CD14-positive monocyte (primary cell): ENCODE results near the gene PRRG1. TPM values are rescaled to one million over a fixed set of nuclear protein-coding genes. Genes with fewer than 3 reads are reported as not detected.

ENCODE experiments used
- DNase-seq, 3 donors: peaks; one replicate each; pipeline ENCODE4 v3.0.0-alpha.2; 2011 to 2022
- H2AFZ ChIP-seq: 2 replicates; pipeline ENCODE4 v1.6.0; 2012; ENCODE audit warnings: mild to moderate bottlenecking, low read depth, low read length, inconsistent platforms; ENCODE audit not compliant: insufficient read depth, poor library complexity, severe bottlenecking
- H3K27ac ChIP-seq, 2 donors: 1 replicate in 1 of 2; 2 replicates in 1 of 2; pipeline ENCODE4 v1.5.1; 2012 to 2013; ENCODE audit warnings: low read length in 2 of 2, control low read depth in 1 of 2, inconsistent platforms in 1 of 2, low read depth in 1 of 2, mild to moderate bottlenecking in 1 of 2
- H3K27me3 ChIP-seq, 2 donors: one replicate each; pipeline versions ENCODE4 v1.6.0 to v1.6.1; 2011 to 2013; ENCODE audit warnings: low read length in 2 of 2; ENCODE audit not compliant: control insufficient read depth in 2 of 2, insufficient read depth in 2 of 2
- H3K36me3 ChIP-seq, 2 donors: replicated peaks in 1 of 2; 1 replicate in 1 of 2; 2 replicates in 1 of 2; pipeline versions ENCODE4 v1.5.1 to v1.6.1; 2012 to 2013; ENCODE audit warnings: low read length in 2 of 2, control low read depth in 1 of 2, inconsistent platforms in 1 of 2, mild to moderate bottlenecking in 1 of 2; ENCODE audit not compliant: insufficient read depth in 2 of 2, control insufficient read depth in 1 of 2
- H3K4me1 ChIP-seq, 2 donors: 1 replicate in 1 of 2; 2 replicates in 1 of 2; pipeline versions ENCODE4 v1.5.1 to v1.6.1; 2012 to 2013; ENCODE audit warnings: low read length in 2 of 2, control low read depth in 1 of 2, inconsistent platforms in 1 of 2, mild to moderate bottlenecking in 1 of 2, moderate library complexity in 1 of 2; ENCODE audit not compliant: insufficient read depth in 2 of 2, control insufficient read depth in 1 of 2
- H3K4me2 ChIP-seq: replicated peaks from 2 replicates; pipeline ENCODE3; 2012; ENCODE audit warnings: low read length, moderate library complexity, mild to moderate bottlenecking; ENCODE audit not compliant: poor library complexity, severe bottlenecking; ENCODE audit errors: extremely low read depth
- H3K4me3 ChIP-seq, 3 experiments: fragments of 200-600 bp in 1 of 3; sonication (generic) in 1 of 3; replicated peaks in 1 of 3; 1 replicate in 2 of 3; 2 replicates in 1 of 3; pipeline ENCODE4 v1.5.1; 2011 to 2013; ENCODE audit warnings: low read length in 3 of 3, mild to moderate bottlenecking in 3 of 3, control low read depth in 2 of 3, low read depth in 2 of 3, inconsistent platforms in 1 of 3, moderate library complexity in 1 of 3
- H3K79me2 ChIP-seq: 2 replicates; pipeline ENCODE4 v1.6.0; 2012; ENCODE audit warnings: mild to moderate bottlenecking, control low read depth, inconsistent platforms, low read length, moderate library complexity; ENCODE audit not compliant: insufficient read depth
- H3K9ac ChIP-seq: 2 replicates; pipeline ENCODE4 v1.6.0; 2017; ENCODE audit warnings: low read length, mild to moderate bottlenecking; ENCODE audit not compliant: insufficient read depth, poor library complexity, severe bottlenecking
- H3K9me3 ChIP-seq, 2 donors: replicated peaks in 1 of 2; 1 replicate in 1 of 2; 2 replicates in 1 of 2; pipeline versions ENCODE4 v1.5.1 to v1.6.1; 2012 to 2013; ENCODE audit warnings: low read length in 2 of 2, control low read depth in 1 of 2; ENCODE audit not compliant: control insufficient read depth in 1 of 2, insufficient read depth in 1 of 2
- H4K20me1 ChIP-seq: 2 replicates; pipeline ENCODE4 v1.6.0; 2012; ENCODE audit warnings: mild to moderate bottlenecking, low read length, control low read depth, moderate library complexity; ENCODE audit not compliant: insufficient read depth
- H3K27ac Mint-ChIP-seq, 7 donors: one replicate each; pipeline ENCODE4 v1.8.0; 2020; ENCODE audit warnings: mild to moderate bottlenecking in 7 of 7, mixed read lengths in 7 of 7, moderate library complexity in 6 of 7, inconsistent platforms in 2 of 7
- H3K27me3 Mint-ChIP-seq, 3 donors: one replicate each; pipeline ENCODE4 v1.8.0; 2021 to 2022; ENCODE audit warnings: low read depth in 3 of 3, mild to moderate bottlenecking in 3 of 3, mixed read lengths in 3 of 3, moderate library complexity in 3 of 3, inconsistent platforms in 1 of 3
- H3K36me3 Mint-ChIP-seq, 2 donors: one replicate each; pipeline ENCODE4 v1.8.0; 2020; ENCODE audit warnings: mixed read lengths in 2 of 2, inconsistent platforms in 1 of 2, mild to moderate bottlenecking in 1 of 2
- H3K4me1 Mint-ChIP-seq: one replicate; pipeline ENCODE4 v1.8.0; 2020; ENCODE audit warnings: mild to moderate bottlenecking, mixed read lengths
- H3K4me3 Mint-ChIP-seq, 2 donors: one replicate each; pipeline ENCODE4 v1.8.0; 2020; ENCODE audit warnings: mild to moderate bottlenecking in 2 of 2, mixed read lengths in 2 of 2, moderate library complexity in 1 of 2
- H3K9me3 Mint-ChIP-seq, 7 donors: one replicate each; pipeline ENCODE4 v1.8.0; 2020 to 2022; ENCODE audit warnings: mixed read lengths in 7 of 7, mild to moderate bottlenecking in 6 of 7, moderate library complexity in 6 of 7, inconsistent platforms in 2 of 7
- CTCF ChIP-seq: fragments of 200-600 bp; IDR thresholded peaks from one replicate; pipeline ENCODE4 v1.8.0; 2022; ENCODE audit warnings: antibody characterized with exemption, mild to moderate bottlenecking
- WGBS: methylation state at CpG from one replicate; pipeline ENCODE4 v1.1.5; 2013; ENCODE audit warnings: missing lambda C conversion rate; ENCODE audit not compliant: insufficient coverage; 5-methylcytosine and 5-hydroxymethylcytosine counted together
- intact Hi-C, 2 donors: fragments of 100-400 bp; cut with micrococcal nuclease; formaldehyde crosslinking; loops; one replicate each; pipeline versions ENCODE4 v1.15.0 to v1.15.1; 2023
- polyA plus RNA-seq, 3 donors: library from polyadenylated mRNA; depleted of rRNA in 1 of 3; unstranded in 2 of 3; stranded (reverse) in 1 of 3; fragments of 300-500 nt in 2 of 3; fragments of >200 nt in 1 of 3; fragmentation: Illumina TruSeq in 2 of 3; gene quantifications; 1 replicate in 2 of 3; 2 replicates in 1 of 3; pipeline ENCODE4 v1.2.3, GENCODE V29; 2012 to 2021

Gene PRRG1
- polyA plus RNA-seq, 3 donors = 0.04 to 0.39 (median 0.14) TPM

- no peak overlapping the region for H3K4me2 ChIP-seq
- DNase-seq = no peak
- H3K4me1 ChIP-seq = no peaks in the 10 kb centered on the region
- H3K4me1 Mint-ChIP-seq = no peaks in the 10 kb centered on the region
- H3K36me3 Mint-ChIP-seq = no peaks in the 10 kb centered on the region
- H3K9me3 ChIP-seq = no peaks in the 10 kb centered on the region
- no peak overlapping the region for H3K27ac Mint-ChIP-seq
- H4K20me1 ChIP-seq = no peaks in the 10 kb centered on the region
- H3K9me3 Mint-ChIP-seq = no peaks in the 10 kb centered on the region
- H3K4me3 Mint-ChIP-seq = no peak overlapping the region
- H3K79me2 ChIP-seq = no peaks in the 10 kb centered on the region
- H3K4me3 ChIP-seq = no peak overlapping the region
- no peak for TF ChIP-seq CTCF
- no peaks in the 10 kb centered on the region for H3K36me3 ChIP-seq
- no peak overlapping the region for H3K9ac ChIP-seq
- no peak overlapping the region for H3K27ac ChIP-seq
- WGBS = no CpG with 5 or more reads among the region's 2 CpGs
- H3K27me3 Mint-ChIP-seq = no peaks in the 10 kb centered on the region
- intact Hi-C loops = no loop called here
- no peak overlapping the region for H2AFZ ChIP-seq
- H3K27me3 ChIP-seq = no peaks in the 10 kb centered on the region
Observed at GRCh38 chrX:37378404-37378803, 29.2 kb downstream of the PRRG1 start.

- Mint-ChIP-seq H3K4me3 (no peak overlapping the region), H3K27ac (no peak overlapping the region), H3K9me3 (no peaks in the 10 kb centered on the region), H3K4me1 (no peaks in the 10 kb centered on the region), H3K27me3 (no peaks in the 10 kb centered on the region), H3K36me3 (no peaks in the 10 kb centered on the region)
- no peak for DNase-seq
- H3K79me2 ChIP-seq = no peaks in the 10 kb centered on the region
- no peak for TF ChIP-seq CTCF
- H3K4me2 ChIP-seq = no peak overlapping the region
- no peaks in the 10 kb centered on the region for H3K36me3 ChIP-seq
- intact Hi-C loops = no loop called here
- no CpG with 5 or more reads among the region's 1 CpG for WGBS
- H4K20me1 ChIP-seq = no peaks in the 10 kb centered on the region
- no peaks in the 10 kb centered on the region for H3K4me1 ChIP-seq
- H3K4me3 ChIP-seq = no peak overlapping the region
- no peaks in the 10 kb centered on the region for H3K27me3 ChIP-seq
- H3K9ac ChIP-seq = no peak overlapping the region
- H2AFZ ChIP-seq = no peak overlapping the region
- H3K9me3 ChIP-seq = no peaks in the 10 kb centered on the region
- no peak overlapping the region for H3K27ac ChIP-seq
Observed at GRCh38 chrX:37378830-37379229, 29.7 kb downstream of the PRRG1 start.
